Transverse colon (tissue), 4 donors: ENCODE data around the gene OSM. TPM values are rescaled to one million over a fixed set of nuclear protein-coding genes. Genes with fewer than 3 reads are reported as not detected.

Source experiments
- DNase-seq: peaks from one replicate; pipeline ENCODE4 v3.0.0-alpha.2; 2019
- H3K27ac ChIP-seq, 4 donors: fragments of 200-600 bp; sonication (generic); 2 replicates each; pipeline ENCODE4 v1.5.1; 2016 to 2018; ENCODE audit warnings: inconsistent platforms in 4 of 4
- H3K27me3 ChIP-seq: fragments of 200-600 bp; sonication (generic); 2 replicates; pipeline ENCODE4 v1.5.1; 2017; ENCODE audit warnings: inconsistent platforms
- H3K36me3 ChIP-seq, 4 donors: fragments of 200-600 bp; sonication (generic); 2 replicates each; pipeline ENCODE4 v1.5.1; 2017 to 2019; ENCODE audit warnings: inconsistent platforms in 4 of 4
- H3K4me1 ChIP-seq, 4 donors: fragments of 200-600 bp; sonication (generic); 2 replicates each; pipeline ENCODE4 v1.5.1; 2017 to 2020; ENCODE audit warnings: inconsistent platforms in 4 of 4
- H3K4me3 ChIP-seq, 4 donors: fragments of 200-600 bp; sonication (generic); 1 replicate in 1 of 4; 2 replicates in 3 of 4; pipeline versions ENCODE4 v1.5.1 to v1.6.1; 2017 to 2019; ENCODE audit warnings: inconsistent platforms in 4 of 4
- H3K9me3 ChIP-seq, 2 donors: fragments of 200-600 bp; sonication (generic); 2 replicates each; pipeline ENCODE4 v1.5.1; 2017 to 2019; ENCODE audit warnings: inconsistent platforms in 2 of 2
- CTCF ChIP-seq, 5 experiments: fragments of 200-600 bp in 3 of 5; fragments of 450-650 bp in 2 of 5; sonication (generic) in 3 of 5; IDR thresholded peaks; 1 replicate in 2 of 5; 2 replicates in 3 of 5; pipeline ENCODE4 v1.5.1; 2016 to 2017; ENCODE audit warnings: antibody characterized with exemption in 5 of 5, inconsistent platforms in 3 of 5, mild to moderate bottlenecking in 2 of 5, moderate library complexity in 1 of 5
- EP300 ChIP-seq: sonication (generic); formaldehyde crosslinking; IDR thresholded peaks from one replicate; pipeline ENCODE4 v1.6.1; 2017; ENCODE audit warnings: antibody characterized with exemption, low read depth
- POLR2A ChIP-seq: fragments of 450-650 bp; IDR thresholded peaks from one replicate; pipeline ENCODE4 v1.6.1; 2016; ENCODE audit warnings: antibody characterized with exemption, mild to moderate bottlenecking, moderate library complexity
- POLR2AphosphoS5 ChIP-seq, 3 donors: sonication (generic); formaldehyde crosslinking; IDR thresholded peaks; one replicate each; pipeline ENCODE4 v1.6.1; 2016; ENCODE audit warnings: antibody characterized with exemption in 3 of 3
- WGBS, 2 donors: methylation state at CpG; one replicate each; pipeline ENCODE4 v1.1.5; 2018; ENCODE audit warnings: low coverage in 1 of 2; 5-methylcytosine and 5-hydroxymethylcytosine counted together
- in situ Hi-C, 4 donors: fragments of 200-750 bp; cut with MboI; loops; one replicate each; pipeline versions ENCODE4 v1.15.0 to v1.15.1; 2017; ENCODE audit warnings: low sequenced_read_pairs in 3 of 4, low pct_ligation_motif_present in 1 of 4, low pct_unique_long_range_greater_than_20kb in 1 of 4
- intact Hi-C: fragments of 100-400 bp; cut with DNase I; formaldehyde crosslinking; loops from one replicate; pipeline ENCODE4 v1.15.1; 2023; ENCODE audit warnings: low total_unique reads
- total RNA-seq, 4 donors: library from RNA; depleted of rRNA; stranded (reverse); fragments of >200 nt; gene quantifications; one replicate each; pipeline ENCODE4 v1.1.0, GENCODE V29; 2016

The OSM gene
- total RNA-seq, 4 donors from 2014 or later: not detected

GRCh38 chr22:30289980-30290313 is 23.3 kb upstream of the OSM start:
- intact Hi-C loops: loop anchor here (2.0 kb wide), 2 partner anchors 37 to 67 kb away; partner anchors contain the start of genes CCDC157, SF3A1 and TBC1D10A
- Histone ChIP-seq H3K27me3 (no peaks in the 10 kb centered on the region), H3K36me3 (peaks cover 0 to 27% (median 15%) of the 10 kb centered on the region in 4 donors), H3K4me1 (peaks cover 27 to 41% (median 34%) of the 10 kb centered on the region in 4 donors), H3K9me3 (no peaks in the 10 kb centered on the region), H3K27ac (peak overlapping the region; percentile 89 to 93 (median 90)), H3K4me3 (peak overlapping the region in 3 of 4 donors; percentile 76 to 81 (median 80))
- TF ChIP-seq POLR2AphosphoS5 (IDR thresholded peaks at IDR 0.05) (no peak), EP300 (no peak)
- in situ Hi-C loops: loop anchor here in 2 of 4 donors (10.0 to 25.0 kb wide), 2 partner anchors 95 to 97 kb away; partner anchors contain the start of genes RNF215 (in 2 of the 2) and SEC14L2 (in 1 of the 2)
- DNase-seq: no peak
- 23% methylated on average over 11 of the region's 12 CpGs; no CpG with 5 or more reads in 1 of the 2 donors for WGBS, 2 donors

GRCh38 chr22:30289141-30289979 is 22.7 kb upstream of the OSM start, which contains the start of gene CASTOR1:
TSS of gene CASTOR1 (minus strand) at chr22:30289505. CDS start at chr22:30289497, 8 bp downstream.
- Histone ChIP-seq H3K27ac (peak within 1 kb of the TSS; percentile 89 to 93 (median 90)), H3K4me1 (peaks cover 27 to 41% (median 34%) of the 10 kb centered on the region in 4 donors), H3K4me3 (peak within 1 kb of the TSS; percentile 55 to 81 (median 78)), H3K9me3 (no peaks in the 10 kb centered on the region), H3K27me3 (no peaks in the 10 kb centered on the region), H3K36me3 (peaks cover 0 to 22% (median 13%) of the 10 kb centered on the region in 4 donors)
- TF ChIP-seq EP300: no peak
- TF ChIP-seq POLR2AphosphoS5 (IDR thresholded peaks at IDR 0.05): peak; percentile 63 to 82 (median 72)
- TF ChIP-seq POLR2A: peak; percentile 59
- intact Hi-C loops: loop anchor here (2.0 kb wide), 2 partner anchors 37 to 67 kb away; partner anchors contain the start of genes CCDC157, SF3A1 and TBC1D10A
- DNase-seq: peak; percentile 99
- 0% methylated on average over 33 of the region's 85 CpGs; no CpG with 5 or more reads in 1 of the 2 donors for WGBS, 2 donors
- in situ Hi-C loops: loop anchor here in 2 of 4 donors (10.0 to 25.0 kb wide), 2 partner anchors 95 to 98 kb away; partner anchors contain the start of genes RNF215 (in 2 of the 2) and SEC14L2 (in 1 of the 2)

GRCh38 chr22:30288419-30289140 is 21.9 kb upstream of the OSM start:
- Histone ChIP-seq H3K9me3 (no peaks in the 10 kb centered on the region), H3K27me3 (no peaks in the 10 kb centered on the region), H3K4me3 (peak overlapping the region; percentile 55 to 81 (median 78)), H3K36me3 (peaks cover 0 to 14% (median 9%) of the 10 kb centered on the region in 4 donors), H3K27ac (peak overlapping the region; percentile 89 to 93 (median 90)), H3K4me1 (peaks cover 27 to 41% (median 34%) of the 10 kb centered on the region in 4 donors)
- peak; percentile 2 for TF ChIP-seq POLR2A
- TF ChIP-seq EP300: no peak
- TF ChIP-seq CTCF (IDR thresholded peaks at IDR 0.05): no peak
- no peak for TF ChIP-seq POLR2AphosphoS5 (IDR thresholded peaks at IDR 0.05)
- 16% methylated on average over 27 of the region's 27 CpGs; no CpG with 5 or more reads in 1 of the 2 donors for WGBS, 2 donors
- DNase-seq: no peak
- in situ Hi-C loops (loop anchor here in 2 of 4 donors (10.0 to 25.0 kb wide), 2 partner anchors 96 to 99 kb away; partner anchors contain the start of genes RNF215 (in 2 of the 2) and SEC14L2 (in 1 of the 2)), intact Hi-C loops (loop anchor here (1.0 to 2.0 kb wide), 3 partner anchors 38 to 99 kb away; partner anchors contain the start of genes CCDC157, RNF215, SF3A1 and TBC1D10A)

GRCh38 chr22:30287648-30288418 is 21.2 kb upstream of the OSM start:
- H3K27me3 ChIP-seq: no peaks in the 10 kb centered on the region
- in situ Hi-C loops: loop anchor here in 2 of 4 donors (10.0 to 25.0 kb wide), 2 partner anchors 97 to 99 kb away; partner anchors contain the start of genes RNF215 (in 2 of the 2) and SEC14L2 (in 1 of the 2)
- WGBS, 2 donors: 12% methylated on average over 5 of the region's 5 CpGs; no CpG with 5 or more reads in 1 of the 2 donors

More at GRCh38 chr22:30287648-30288418, 21.2 kb upstream of the OSM start:
- peaks cover 27 to 41% (median 34%) of the 10 kb centered on the region in 4 donors for H3K4me1 ChIP-seq
- DNase-seq: peak; percentile 90
- intact Hi-C loops: loop anchor here (1.0 to 2.0 kb wide), 3 partner anchors 39 to 99 kb away; partner anchors contain the start of genes CCDC157, RNF215, SF3A1 and TBC1D10A
- H3K27ac ChIP-seq: peak overlapping the region; percentile 89 to 93 (median 90)
- H3K9me3 ChIP-seq: no peaks in the 10 kb centered on the region
- peaks cover 0 to 10% (median 3%) of the 10 kb centered on the region in 4 donors for H3K36me3 ChIP-seq
- TF ChIP-seq EP300: no peak
- peak; percentile 69 to 93 (median 72) for TF ChIP-seq CTCF (IDR thresholded peaks at IDR 0.05)
- peak; percentile 15 for TF ChIP-seq POLR2A
- peak; percentile 47 to 57 (median 49) for TF ChIP-seq POLR2AphosphoS5 (IDR thresholded peaks at IDR 0.05)
- peak overlapping the region in 3 of 4 donors; percentile 76 to 81 (median 80) for H3K4me3 ChIP-seq
